COLO668 (cell line): Measurements from ENCODE around the gene HMCN2.
"Not testable (repeated sequence)": the region's sequence is repeated elsewhere in the genome, so short reads cannot be mapped to it uniquely, and the experiment has no call there.

ENCODE experiments used
- DNase-seq: peaks from one replicate; lab custom pipeline; 2025; ENCODE audit not compliant: unreplicated experiment; lab: John Stamatoyannopoulos, UW

The HMCN2 gene

GRCh38 chr9:130430232-130430631 is 164.7 kb downstream of the HMCN2 start:
- DNase-seq: no peak

DNA sequence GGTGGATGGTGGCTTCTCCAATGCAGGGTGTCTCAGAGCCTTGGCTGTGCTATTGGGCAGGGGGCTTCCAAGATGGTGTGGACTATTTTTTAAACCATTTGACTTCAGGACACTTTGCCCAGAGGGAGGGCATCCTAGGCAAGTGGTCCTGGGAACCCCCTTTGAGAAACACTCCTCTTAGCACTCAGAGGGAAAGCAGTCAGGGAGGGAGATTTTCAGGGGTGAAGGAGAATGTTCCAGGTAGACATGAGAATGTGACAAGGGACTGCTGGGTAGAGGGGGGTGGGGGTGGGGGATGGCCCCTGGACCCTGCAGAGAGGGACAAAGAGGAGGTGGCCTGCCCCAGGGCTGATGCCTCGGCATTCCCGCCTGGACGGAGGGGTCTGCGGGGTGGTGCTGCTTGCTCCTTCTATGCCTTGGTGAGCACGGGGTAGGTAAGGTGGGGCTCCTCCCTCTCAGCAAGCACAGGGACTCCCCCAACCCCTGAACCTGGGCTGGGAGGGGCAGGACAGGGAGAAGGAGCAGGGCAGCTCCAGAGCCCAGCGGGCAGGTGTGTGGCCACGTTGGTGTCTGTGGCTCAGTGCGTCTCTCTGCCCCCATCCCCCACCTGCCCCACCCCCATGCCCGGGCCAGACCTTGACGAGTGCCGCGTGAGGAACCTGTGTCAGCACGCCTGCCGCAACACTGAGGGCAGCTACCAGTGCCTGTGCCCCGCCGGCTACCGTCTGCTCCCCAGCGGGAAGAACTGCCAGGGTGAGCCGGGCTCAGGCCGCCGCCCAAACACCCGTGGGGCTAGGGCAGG is 165.4 kb downstream of the HMCN2 start:
- DNase-seq: no peak

DNA sequence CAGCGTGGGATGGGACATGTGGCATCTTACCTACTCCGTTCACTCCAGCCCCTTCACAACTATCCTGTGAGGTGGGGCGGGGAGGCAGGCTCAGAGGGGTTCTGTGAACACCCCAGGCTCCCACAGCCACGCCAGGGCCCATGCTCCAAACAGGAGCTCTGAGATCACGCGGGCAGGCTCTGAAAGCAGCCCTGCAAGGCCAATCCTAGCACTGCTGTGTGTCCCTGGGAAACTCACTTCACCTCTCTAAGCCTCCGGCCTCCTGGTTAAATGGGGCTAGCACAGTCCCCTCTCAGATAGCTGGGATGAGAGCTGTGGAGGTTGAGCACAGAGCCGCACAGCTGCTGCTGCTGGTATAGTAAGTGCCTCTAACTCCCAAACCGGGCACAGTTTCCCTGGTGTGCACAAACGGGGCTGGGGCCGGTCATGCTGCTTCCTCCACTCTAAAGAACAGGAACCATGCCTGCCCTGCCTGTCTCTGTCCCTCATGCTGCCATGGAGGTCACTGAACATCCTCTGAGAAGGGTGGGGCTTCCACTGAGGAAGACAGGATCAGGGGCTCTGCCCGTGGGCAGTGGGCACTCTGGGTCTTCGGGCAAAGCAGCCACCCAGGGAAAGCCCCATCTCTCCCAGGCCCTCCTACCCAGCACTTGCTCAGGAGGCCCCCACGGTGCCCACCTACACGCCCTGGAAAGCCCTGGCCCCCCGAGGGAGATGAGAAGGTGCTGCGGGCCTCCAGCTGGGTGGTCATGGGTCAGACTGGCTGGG is 166.2 kb downstream of the HMCN2 start:
- DNase-seq: no peak

GRCh38 chr9:130432362-130432761 is 166.8 kb downstream of the HMCN2 start:
- DNase-seq: no peak

DNA sequence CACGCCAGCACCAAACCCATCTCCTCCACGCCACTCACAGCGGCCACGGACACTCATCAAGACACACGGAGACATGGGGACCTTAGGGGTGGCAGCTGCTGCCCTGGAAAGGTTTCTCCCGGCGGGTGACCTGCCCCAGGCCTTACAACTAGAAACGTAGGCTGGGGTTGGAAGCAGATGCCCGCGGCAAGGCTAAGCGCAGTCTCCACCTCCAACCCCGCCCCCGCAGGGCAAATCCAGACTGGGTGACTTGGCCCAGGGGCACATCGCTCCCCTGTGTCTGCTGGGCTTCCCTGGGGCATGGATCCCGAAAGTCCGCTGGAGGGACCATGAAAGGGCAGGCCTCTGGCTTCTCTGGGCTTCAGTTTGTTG is 167.2 kb downstream of the HMCN2 start:
- DNase-seq: no peak

DNA sequence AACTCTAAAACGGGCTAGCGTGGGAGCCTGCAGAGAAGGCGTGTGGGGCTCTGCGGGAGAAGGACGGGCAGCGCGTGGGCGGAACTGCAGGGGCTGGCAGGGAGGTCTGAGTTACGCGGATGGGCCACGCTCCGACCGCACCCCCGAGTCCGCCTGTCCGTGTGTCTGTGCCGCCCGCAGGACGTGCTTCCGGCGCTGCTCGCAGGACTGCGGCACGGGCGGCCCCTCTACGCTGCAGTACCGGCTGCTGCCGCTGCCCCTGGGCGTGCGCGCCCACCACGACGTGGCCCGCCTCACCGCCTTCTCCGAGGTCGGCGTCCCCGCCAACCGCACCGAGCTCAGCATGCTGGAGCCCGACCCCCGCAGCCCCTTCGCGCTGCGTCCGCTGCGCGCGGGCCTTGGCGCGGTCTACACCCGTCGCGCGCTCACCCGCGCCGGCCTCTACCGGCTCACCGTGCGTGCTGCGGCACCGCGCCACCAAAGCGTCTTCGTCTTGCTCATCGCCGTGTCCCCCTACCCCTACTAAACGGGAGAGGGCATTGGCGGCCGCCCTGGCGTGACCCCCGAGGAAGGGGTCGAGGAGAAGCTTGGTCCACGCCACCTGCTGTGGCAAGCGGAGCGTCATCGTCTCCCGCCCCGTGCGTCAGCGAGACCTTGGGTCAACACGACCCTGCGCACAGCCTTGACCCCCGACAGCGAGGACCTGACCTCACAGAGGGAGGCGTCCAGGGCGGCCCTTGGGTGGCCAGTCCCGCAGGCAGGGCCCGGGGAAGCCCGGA is 167.8 kb downstream of the HMCN2 start:
- DNase-seq: peak; percentile 44

- no peak for DNase-seq
Measured at GRCh38 chr9:130433947-130434262, 168.3 kb downstream of the HMCN2 start.

DNA sequence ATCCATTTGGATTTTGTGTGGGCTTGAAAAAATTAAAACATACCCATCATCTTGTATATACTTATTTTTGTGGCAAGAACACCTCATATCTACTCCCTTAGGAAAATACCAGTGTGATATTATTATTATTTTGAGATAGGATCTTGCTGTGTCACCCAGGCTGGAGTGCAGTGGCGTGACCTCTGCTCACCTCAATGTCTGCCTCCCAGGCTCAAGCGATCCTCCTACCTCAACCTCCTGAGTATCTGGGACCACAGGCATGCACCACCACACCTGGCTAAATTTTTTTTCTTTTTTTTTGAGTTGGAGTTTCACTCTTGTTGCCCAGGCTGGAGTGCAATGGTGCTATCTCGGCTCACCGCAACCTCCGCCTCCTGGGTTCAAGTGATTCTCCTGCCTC is 169.1 kb downstream of the HMCN2 start:
- not testable (repeated sequence) for DNase-seq

GRCh38 chr9:130437011-130437789 is 171.6 kb downstream of the HMCN2 start:
- DNase-seq: no peak

DNA sequence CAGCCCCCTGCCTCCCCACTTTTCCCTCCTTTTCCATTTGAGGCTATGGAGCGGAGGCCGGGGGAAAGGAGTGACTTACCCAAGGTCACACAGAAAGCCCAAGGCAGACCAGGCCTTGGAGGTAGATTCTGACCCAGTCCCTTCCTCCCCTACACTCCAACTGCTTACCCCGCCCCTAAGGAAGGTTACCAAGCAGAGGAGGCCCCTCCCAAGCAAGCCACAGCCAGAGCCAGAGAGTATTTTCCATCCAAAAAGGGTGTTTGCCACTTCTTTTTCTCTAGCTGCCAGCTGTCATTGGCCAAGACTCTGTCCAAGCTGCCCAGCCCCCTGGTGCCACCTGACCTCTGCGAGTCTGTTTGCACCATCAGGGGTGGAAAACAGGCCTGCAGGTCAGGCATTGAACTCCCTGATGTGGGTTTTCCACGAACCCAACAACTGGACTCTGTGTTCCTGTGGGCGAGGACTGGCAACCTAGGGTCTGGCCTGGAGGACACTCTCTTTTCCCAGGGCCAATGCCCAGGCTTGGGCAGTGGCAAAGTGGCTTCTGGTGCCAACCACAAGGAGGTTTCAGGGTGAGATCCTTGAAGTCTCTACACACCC is 172.9 kb downstream of the HMCN2 start:
- DNase-seq: no peak

DNA sequence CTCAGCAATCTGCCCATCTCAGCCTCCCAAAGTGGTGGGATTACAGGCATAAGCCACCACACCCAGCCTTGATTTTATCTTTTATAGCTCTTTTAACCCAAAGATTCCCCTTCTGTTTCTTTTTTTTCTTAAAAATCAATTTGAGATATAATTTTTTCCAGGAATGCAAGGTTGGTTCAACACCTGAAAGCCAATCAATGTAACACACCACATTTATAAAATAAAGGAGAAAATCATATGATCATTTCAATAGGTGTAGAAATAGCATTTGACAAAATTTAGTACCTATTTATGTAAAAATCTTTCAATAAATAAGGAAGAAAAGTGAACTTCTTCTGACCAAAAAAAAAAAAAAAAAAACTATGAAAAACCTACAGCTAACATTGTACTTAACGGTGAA is 175.5 kb downstream of the HMCN2 start:
- DNase-seq: no peak

GRCh38 chr9:130442746-130443455 is 177.3 kb downstream of the HMCN2 start:
- no peak for DNase-seq

- DNase-seq: no peak
Measured at GRCh38 chr9:130443456-130443801, 177.9 kb downstream of the HMCN2 start.

DNA sequence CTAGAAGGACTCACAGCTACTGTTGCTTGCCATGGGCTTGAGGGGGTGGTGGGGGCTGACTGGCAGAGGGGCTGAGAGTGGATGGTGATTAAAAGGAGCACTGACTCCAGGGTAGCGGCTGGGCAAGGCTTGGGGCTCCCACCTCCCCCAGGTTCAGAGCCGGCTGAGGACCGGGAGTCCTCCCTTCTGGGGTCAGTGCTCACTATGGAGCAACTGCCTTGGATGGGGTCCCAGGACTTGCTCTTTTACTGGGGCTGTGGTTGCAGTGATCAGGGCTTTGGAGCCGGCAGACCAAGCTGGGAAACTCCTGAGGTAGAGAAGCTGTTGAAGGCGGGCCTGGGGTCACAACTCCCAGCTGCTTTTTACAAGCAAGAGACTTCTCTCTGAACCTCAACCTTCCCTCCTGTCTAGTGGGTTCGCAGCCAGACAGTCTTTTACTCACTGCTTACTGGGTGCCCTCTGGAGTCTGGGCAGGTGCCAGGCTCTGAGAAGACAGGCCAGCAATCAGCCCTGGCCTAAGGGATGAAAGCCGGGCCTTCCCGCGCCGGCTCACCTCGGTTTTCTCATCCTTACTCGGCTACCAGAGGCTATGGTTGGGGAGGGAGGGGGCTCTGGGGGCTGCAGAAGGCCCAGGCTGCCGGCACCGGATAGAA is 178.4 kb downstream of the HMCN2 start:
- DNase-seq: no peak

- DNase-seq: peak; percentile 57
Measured at GRCh38 chr9:130444565-130445221, 179.1 kb downstream of the HMCN2 start, which contains the start of gene ASS1. TSS of gene ASS1 (plus strand) at chr9:130444961. CDS start at chr9:130452229, 7,268 bp downstream.

- no peak for DNase-seq
Measured at GRCh38 chr9:130445268-130445983, 179.9 kb downstream of the HMCN2 start.

- DNase-seq: no peak
Measured at GRCh38 chr9:130446101-130446861, 180.7 kb downstream of the HMCN2 start.
